GM12878 (cell line): ENCODE results near the gene PI4KB. TPM values are rescaled to one million over a fixed set of nuclear protein-coding genes. Genes with fewer than 3 reads are reported as not detected.
A peak's percentile ranks its signal among the peaks of the same experiment; 100 is the strongest.

Source experiments
- ASH2L ChIP-seq: fragments of 300-600, 200-600 bp; sonication (generic); IDR thresholded peaks from 2 replicates; pipeline ENCODE4 v1.6.1; 2017; ENCODE audit warnings: low read depth, mild to moderate bottlenecking, borderline replicate concordance
- BACH1 ChIP-seq: fragments of 450-650 bp; IDR thresholded peaks from 2 replicates; pipeline ENCODE4 v1.6.1; 2017; ENCODE audit warnings: mild to moderate bottlenecking, borderline replicate concordance
- BCL11A ChIP-seq: IDR thresholded peaks from 2 replicates; pipeline ENCODE4 v1.6.1; 2011; ENCODE audit warnings: low read depth, low read length
- BMI1 ChIP-seq: fragments of 450-650 bp; IDR thresholded peaks from 2 replicates; pipeline ENCODE4 v1.6.1; 2016; ENCODE audit warnings: mild to moderate bottlenecking, moderate library complexity, borderline replicate concordance
- BRCA1 ChIP-seq: IDR thresholded peaks from 2 replicates; pipeline ENCODE4 v1.6.1; 2011; ENCODE audit warnings: low read depth, low read length, improper control_type of control experiment
- CBX5 ChIP-seq: sonication (generic); IDR thresholded peaks from 2 replicates; pipeline ENCODE4 v1.6.1; 2016; ENCODE audit warnings: low read depth, moderate library complexity, mild to moderate bottlenecking, inconsistent platforms
- CHD2 ChIP-seq: IDR thresholded peaks from 2 replicates; pipeline ENCODE4 v1.6.1; 2011; ENCODE audit warnings: low read depth, low read length, improper control_type of control experiment, borderline replicate concordance
- EP300 ChIP-seq, 2 experiments: fragments of 150-350 bp in 1 of 2; IDR thresholded peaks; 2 replicates each; pipeline ENCODE4 v1.6.1; 2011 to 2012; ENCODE audit warnings: low read depth in 2 of 2, low read length in 2 of 2, borderline replicate concordance in 1 of 2, improper control_type of control experiment in 1 of 2, inconsistent platforms in 1 of 2; ENCODE audit not compliant: control insufficient read depth in 1 of 2
- ETV6 ChIP-seq, 2 experiments: fragments of 450-650 bp in 1 of 2; IDR thresholded peaks in 1 of 2; conservative IDR thresholded peaks in 1 of 2; 2 replicates each; pipeline ENCODE4 v1.6.1; 2014; ENCODE audit warnings: antibody characterized with exemption in 1 of 2, borderline replicate concordance in 1 of 2, low read depth in 1 of 2, mild to moderate bottlenecking in 1 of 2, moderate library complexity in 1 of 2
- FOXM1 ChIP-seq: IDR thresholded peaks from 2 replicates; pipeline ENCODE4 v1.6.1; 2012; ENCODE audit warnings: low read depth, mild to moderate bottlenecking, inconsistent platforms, low read length, moderate library complexity
- HDGF ChIP-seq: fragments of 450-650 bp; IDR thresholded peaks from 2 replicates; pipeline ENCODE4 v1.6.1; 2016; ENCODE audit warnings: antibody characterized with exemption
- JUNB ChIP-seq: IDR thresholded peaks from 2 replicates; pipeline ENCODE4 v1.6.1; 2016; ENCODE audit warnings: antibody characterized with exemption, mild to moderate bottlenecking
- NBN ChIP-seq: fragments of 450-650 bp; IDR thresholded peaks from 2 replicates; pipeline ENCODE4 v1.6.1; 2016
- NR2C1 ChIP-seq: fragments of 450-650 bp; IDR thresholded peaks from 2 replicates; pipeline ENCODE4 v1.6.1; 2017; ENCODE audit warnings: antibody characterized with exemption, mild to moderate bottlenecking, moderate library complexity
- PAX5 ChIP-seq: IDR thresholded peaks from 2 replicates; pipeline ENCODE4 v1.6.1; 2011; ENCODE audit warnings: low read depth, low read length, borderline replicate concordance
- PML ChIP-seq: IDR thresholded peaks from 2 replicates; pipeline ENCODE4 v1.6.1; 2012; ENCODE audit warnings: low read length, inconsistent platforms
- POLR2AphosphoS2 ChIP-seq: IDR thresholded peaks from 2 replicates; pipeline ENCODE4 v1.6.1; 2011; ENCODE audit warnings: low read depth, mild to moderate bottlenecking, low read length, improper control_type of control experiment, moderate library complexity
- POU2F2 ChIP-seq: IDR thresholded peaks from 3 replicates; pipeline ENCODE4 v1.6.1; 2011; ENCODE audit warnings: low read depth, mild to moderate bottlenecking, low read length, borderline replicate concordance
- RBBP5 ChIP-seq: fragments of 200-600 bp; sonication (generic); conservative IDR thresholded peaks from 2 replicates; pipeline ENCODE4 v1.6.1; 2016
- RFX5 ChIP-seq: IDR thresholded peaks from 2 replicates; pipeline ENCODE4 v1.6.1; 2011; ENCODE audit warnings: low read depth, low read length, improper control_type of control experiment
- SMC3 ChIP-seq: IDR thresholded peaks from 2 replicates; pipeline ENCODE4 v1.6.1; 2011; ENCODE audit warnings: low read length, improper control_type of control experiment, borderline replicate concordance
- SUZ12 ChIP-seq: fragments of 200-600 bp; sonication (generic); IDR thresholded peaks from one replicate; pipeline ENCODE4 v1.6.1; 2018; ENCODE audit warnings: antibody characterized with exemption, mild to moderate bottlenecking; ENCODE audit not compliant: unreplicated experiment
- polyA plus RNA-seq, 11 experiments: library from polyadenylated mRNA; depleted of rRNA in 4 of 11; unstranded in 6 of 11; stranded (reverse) in 5 of 11; fragments of >200 nt; fragmentation: Nextera tagmentation in 4 of 11; fragmentation: Illumina TruSeq in 1 of 11; extraction: Ambion mirVana in 4 of 11; extraction: Trizol in 1 of 11; gene quantifications; 1 replicate in 1 of 11; 2 replicates in 10 of 11; pipeline versions ENCODE4 v1.2.1 to v1.2.3, GENCODE V29; 2011 to 2016; ENCODE audit warnings: inconsistent platforms in 2 of 11, missing spikeins in 2 of 11, low read depth in 1 of 11
- total RNA-seq, 4 experiments: library from RNA; depleted of rRNA in 3 of 4; stranded (reverse); fragments of >200 nt in 3 of 4; fragmentation: Illumina TruSeq in 1 of 4; extraction: Trizol in 1 of 4; gene quantifications; 2 replicates each; pipeline versions ENCODE4 v1.2.1 to v1.2.3, GENCODE V29; 2013 to 2021
- TF ChIP-seq, protein P1 (sequence below): fragments of 450-650 bp; IDR thresholded peaks from 2 replicates; pipeline ENCODE4 v1.6.1; 2017; ENCODE audit warnings: mild to moderate bottlenecking, low read depth, inconsistent platforms; ENCODE audit not compliant: poor library complexity, severe bottlenecking
- TF ChIP-seq, protein P2 (sequence below): IDR thresholded peaks from 2 replicates; pipeline ENCODE4 v1.6.1; 2012; ENCODE audit warnings: low read depth, low read length, improper control_type of control experiment
- TF ChIP-seq, protein P3 (sequence below): fragments of 450-650 bp; IDR thresholded peaks from 2 replicates; pipeline ENCODE4 v1.6.1; 2018; ENCODE audit warnings: borderline replicate concordance, mild to moderate bottlenecking; ENCODE audit not compliant: partially characterized antibody
- TF ChIP-seq, protein P4 (sequence below): fragments of 450-650 bp; IDR thresholded peaks from 2 replicates; pipeline ENCODE4 v1.6.1; 2016; ENCODE audit warnings: mild to moderate bottlenecking

The PI4KB gene
- total and polyA plus RNA-seq, 10 of the 15 experiments (the other 5 are each of a cell fraction or from before 2014, with no cell fraction given) = 3.3 to 88.3 (median 51.7) TPM

DNA sequence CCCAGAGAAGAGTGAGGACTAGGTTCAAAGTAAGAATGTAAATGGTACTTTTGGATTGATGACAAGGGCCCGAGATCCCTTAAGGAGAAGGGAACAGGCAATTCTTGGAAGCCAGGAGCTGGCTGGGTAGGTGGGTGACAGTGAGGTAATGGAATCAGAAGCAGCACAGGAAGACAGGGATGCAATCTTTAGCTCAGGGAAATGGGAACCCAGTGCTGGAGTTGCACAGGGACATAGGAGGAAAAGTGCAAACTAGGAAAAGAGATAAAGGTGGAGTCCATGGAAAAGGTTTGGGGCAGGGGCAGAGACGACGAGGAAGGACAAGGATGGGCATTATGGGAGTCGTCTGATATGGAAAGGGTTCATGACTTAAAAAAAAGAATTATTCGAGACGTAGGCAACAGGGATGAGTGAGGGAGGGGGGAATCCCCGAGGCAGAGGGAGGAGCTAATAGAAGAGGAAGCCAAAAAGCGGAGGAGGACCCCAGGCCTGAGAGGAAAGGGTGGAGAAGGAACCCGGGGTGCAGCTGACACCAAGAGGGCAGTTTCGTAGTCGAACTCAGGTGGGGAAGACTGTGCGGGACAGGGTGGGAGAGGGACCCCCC lies 495 bp downstream of the PI4KB start (continued):
- TF ChIP-seq, protein P1, sequence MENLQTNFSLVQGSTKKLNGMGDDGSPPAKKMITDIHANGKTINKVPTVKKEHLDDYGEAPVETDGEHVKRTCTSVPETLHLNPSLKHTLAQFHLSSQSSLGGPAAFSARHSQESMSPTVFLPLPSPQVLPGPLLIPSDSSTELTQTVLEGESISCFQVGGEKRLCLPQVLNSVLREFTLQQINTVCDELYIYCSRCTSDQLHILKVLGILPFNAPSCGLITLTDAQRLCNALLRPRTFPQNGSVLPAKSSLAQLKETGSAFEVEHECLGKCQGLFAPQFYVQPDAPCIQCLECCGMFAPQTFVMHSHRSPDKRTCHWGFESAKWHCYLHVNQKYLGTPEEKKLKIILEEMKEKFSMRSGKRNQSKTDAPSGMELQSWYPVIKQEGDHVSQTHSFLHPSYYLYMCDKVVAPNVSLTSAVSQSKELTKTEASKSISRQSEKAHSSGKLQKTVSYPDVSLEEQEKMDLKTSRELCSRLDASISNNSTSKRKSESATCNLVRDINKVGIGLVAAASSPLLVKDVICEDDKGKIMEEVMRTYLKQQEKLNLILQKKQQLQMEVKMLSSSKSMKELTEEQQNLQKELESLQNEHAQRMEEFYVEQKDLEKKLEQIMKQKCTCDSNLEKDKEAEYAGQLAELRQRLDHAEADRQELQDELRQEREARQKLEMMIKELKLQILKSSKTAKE = no peak
- TF ChIP-seq SMC3 = no peak
- TF ChIP-seq FOXM1 = no peak
- TF ChIP-seq PAX5 = no peak
- TF ChIP-seq SUZ12 = no peak
- TF ChIP-seq BRCA1 = no peak
- TF ChIP-seq EP300 (IDR thresholded peaks at IDR 0.05; ENCODE audit: borderline replicate concordance in 1 of 2, control insufficient read depth in 1 of 2, low read depth in 2 of 2, low read length in 2 of 2) = no peak
- TF ChIP-seq ASH2L = no peak
- no peak for TF ChIP-seq RBBP5
- peak; percentile 50; the same call in 1 of the 3 replicates for TF ChIP-seq POU2F2
- TF ChIP-seq, protein P2, sequence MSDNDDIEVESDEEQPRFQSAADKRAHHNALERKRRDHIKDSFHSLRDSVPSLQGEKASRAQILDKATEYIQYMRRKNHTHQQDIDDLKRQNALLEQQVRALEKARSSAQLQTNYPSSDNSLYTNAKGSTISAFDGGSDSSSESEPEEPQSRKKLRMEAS = 0 out of 2 replicates have a peak, but pooled peaks have one; percentile 5
- TF ChIP-seq ETV6 (conservative IDR thresholded peaks at IDR 0.05 in 1 of 2, IDR thresholded peaks at IDR 0.05 in 1 of 2; ENCODE audit: borderline replicate concordance in 1 of 2, low read depth in 1 of 2) = no peak
- TF ChIP-seq, protein P3, sequence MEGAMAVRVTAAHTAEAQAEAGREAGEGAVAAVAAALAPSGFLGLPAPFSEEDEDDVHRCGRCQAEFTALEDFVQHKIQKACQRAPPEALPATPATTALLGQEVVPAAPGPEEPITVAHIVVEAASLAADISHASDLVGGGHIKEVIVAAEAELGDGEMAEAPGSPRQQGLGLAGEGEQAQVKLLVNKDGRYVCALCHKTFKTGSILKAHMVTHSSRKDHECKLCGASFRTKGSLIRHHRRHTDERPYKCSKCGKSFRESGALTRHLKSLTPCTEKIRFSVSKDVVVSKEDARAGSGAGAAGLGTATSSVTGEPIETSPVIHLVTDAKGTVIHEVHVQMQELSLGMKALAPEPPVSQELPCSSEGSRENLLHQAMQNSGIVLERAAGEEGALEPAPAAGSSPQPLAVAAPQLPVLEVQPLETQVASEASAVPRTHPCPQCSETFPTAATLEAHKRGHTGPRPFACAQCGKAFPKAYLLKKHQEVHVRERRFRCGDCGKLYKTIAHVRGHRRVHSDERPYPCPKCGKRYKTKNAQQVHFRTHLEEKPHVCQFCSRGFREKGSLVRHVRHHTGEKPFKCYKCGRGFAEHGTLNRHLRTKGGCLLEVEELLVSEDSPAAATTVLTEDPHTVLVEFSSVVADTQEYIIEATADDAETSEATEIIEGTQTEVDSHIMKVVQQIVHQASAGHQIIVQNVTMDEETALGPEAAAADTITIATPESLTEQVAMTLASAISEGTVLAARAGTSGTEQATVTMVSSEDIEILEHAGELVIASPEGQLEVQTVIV = no peak
- no peak for TF ChIP-seq CBX5
- no peak for TF ChIP-seq BCL11A
- TF ChIP-seq BACH1 = no peak
- no peak for TF ChIP-seq NR2C1
- TF ChIP-seq, protein P4, sequence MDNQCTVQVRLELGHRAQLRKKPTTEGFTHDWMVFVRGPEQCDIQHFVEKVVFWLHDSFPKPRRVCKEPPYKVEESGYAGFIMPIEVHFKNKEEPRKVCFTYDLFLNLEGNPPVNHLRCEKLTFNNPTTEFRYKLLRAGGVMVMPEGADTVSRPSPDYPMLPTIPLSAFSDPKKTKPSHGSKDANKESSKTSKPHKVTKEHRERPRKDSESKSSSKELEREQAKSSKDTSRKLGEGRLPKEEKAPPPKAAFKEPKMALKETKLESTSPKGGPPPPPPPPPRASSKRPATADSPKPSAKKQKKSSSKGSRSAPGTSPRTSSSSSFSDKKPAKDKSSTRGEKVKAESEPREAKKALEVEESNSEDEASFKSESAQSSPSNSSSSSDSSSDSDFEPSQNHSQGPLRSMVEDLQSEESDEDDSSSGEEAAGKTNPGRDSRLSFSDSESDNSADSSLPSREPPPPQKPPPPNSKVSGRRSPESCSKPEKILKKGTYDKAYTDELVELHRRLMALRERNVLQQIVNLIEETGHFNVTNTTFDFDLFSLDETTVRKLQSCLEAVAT = no peak
- no peak for TF ChIP-seq JUNB
- TF ChIP-seq NBN = peak; percentile 56
- peak; percentile 34; the same call in 1 of the 2 replicates for TF ChIP-seq POLR2AphosphoS2
- peak; percentile 89; the same call in 1 of the 2 replicates for TF ChIP-seq HDGF
- 0 out of 2 replicates have a peak, but pooled peaks have one; percentile 2 for TF ChIP-seq RFX5
- TF ChIP-seq CHD2 = 0 out of 2 replicates have a peak, but pooled peaks have one; percentile 20
- no peak for TF ChIP-seq PML
- TF ChIP-seq BMI1 = no peak
